ENCODE results near the gene BACH1. TPM values are rescaled to one million over a fixed set of nuclear protein-coding genes. Genes with fewer than 3 reads are reported as not detected.

The BACH1 gene
- total and polyA plus RNA-seq, 2 of the 8 experiments (the other 6 are each of a cell fraction or from before 2014, with no cell fraction given): 6.9 to 50.7 TPM

DNA sequence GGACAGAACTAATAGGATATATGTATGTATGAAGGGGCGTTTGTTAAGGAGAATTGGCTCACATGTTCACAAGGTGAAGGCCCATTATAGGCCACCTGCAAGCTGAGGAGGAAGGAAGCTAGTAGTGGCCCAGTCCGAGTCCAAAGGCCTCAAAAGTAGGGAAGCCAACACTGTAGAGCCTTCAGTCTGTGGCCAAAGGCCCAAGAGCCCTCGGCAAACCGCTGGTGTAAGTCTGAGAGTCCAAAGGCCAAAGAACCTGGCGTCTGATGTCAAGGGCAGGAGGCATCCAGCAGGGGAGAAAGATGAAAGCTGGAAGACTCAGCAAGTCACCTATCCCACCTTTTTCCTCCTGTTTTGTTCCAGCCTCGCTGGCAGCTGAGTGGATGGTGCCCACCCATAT is 24.5 kb downstream of the BACH1 start:
- POLR2A ChIA-PET (ENCODE audit: partially characterized antibody): no interaction called here
- Histone ChIP-seq H4K91ac (replicated peaks; ENCODE audit: insufficient read length, low read length) (no peak overlapping the region), H3K4me3 (ENCODE audit: extremely low read depth in 1 of 4, insufficient read depth in 2 of 4, low read depth in 3 of 4, low read length in 4 of 4) (no peak overlapping the region), H4K8ac (ENCODE audit: extremely low read depth, insufficient read depth, low read length) (no peak overlapping the region), H2BK12ac (ENCODE audit: low read depth, low read length) (no peak overlapping the region), H2AK5ac (ENCODE audit: low read depth, low read length) (no peak overlapping the region), H3K79me2 (ENCODE audit: control insufficient read depth in 1 of 2, insufficient read depth in 2 of 2, low read length in 2 of 2) (peaks cover 11 to 64% of the 10 kb centered on the region in 2 experiments), H3K9me3 (ENCODE audit: insufficient read depth in 2 of 2, low read depth in 1 of 2, low read length in 1 of 2) (no peaks in the 10 kb centered on the region), H3K4me1 (replicated peaks in 1 of 4; ENCODE audit: control insufficient read depth in 3 of 4, insufficient read depth in 4 of 4, low read length in 3 of 4) (no peaks in the 10 kb centered on the region; a peak in 1 of 7 replicates), H2BK5ac (ENCODE audit: low read depth, low read length) (no peak overlapping the region), H3K9ac (replicated peaks in 1 of 4; ENCODE audit: extremely low read depth in 1 of 4, low read depth in 3 of 4, low read length in 3 of 4) (no peak overlapping the region), H4K5ac (ENCODE audit: insufficient read length, low read depth, low read length) (no peak overlapping the region), H3K4ac (replicated peaks; ENCODE audit: insufficient read length, low read depth, low read length) (no peak overlapping the region), H3K27me3 (replicated peaks in 1 of 4; ENCODE audit: control insufficient read depth in 3 of 4, extremely low read depth in 1 of 4, insufficient read depth in 3 of 4, low read length in 3 of 4) (no peaks in the 10 kb centered on the region), H4K20me1 (replicated peaks in 1 of 2; ENCODE audit: control insufficient read depth in 1 of 2, insufficient read depth in 2 of 2, low read length in 2 of 2) (peaks cover 3 to 15% of the 10 kb centered on the region in 2 experiments), H3K56ac (replicated peaks; ENCODE audit: insufficient read length, low read depth, low read length) (no peak overlapping the region), H2BK15ac (ENCODE audit: low read length) (no peak overlapping the region), H2BK20ac (ENCODE audit: low read length) (no peak overlapping the region), H3K36me3 (ENCODE audit: control insufficient read depth in 2 of 4, insufficient read depth in 4 of 4, low read length in 3 of 4) (peaks cover 2 to 17% (median 9%) of the 10 kb centered on the region in 4 experiments; a peak in 5 of 8 replicates), H3K27ac (ENCODE audit: low read depth, low read length) (no peak overlapping the region), H2AFZ (ENCODE audit: low read length) (no peak overlapping the region), H3K23ac (ENCODE audit: insufficient read length) (no peak overlapping the region), H3K14ac (ENCODE audit: insufficient read length) (no peak overlapping the region), H3K4me2 (ENCODE audit: insufficient read depth in 1 of 2, low read depth in 2 of 2, low read length in 2 of 2) (no peak overlapping the region), H2BK120ac (replicated peaks; ENCODE audit: low read depth, low read length) (no peak overlapping the region), H3K23me2 (ENCODE audit: low read depth, low read length) (no peaks in the 10 kb centered on the region), H3K79me1 (ENCODE audit: low read depth, low read length) (peaks cover 11% of the 10 kb centered on the region), H3K18ac (ENCODE audit: extremely low read depth, low read length) (no peak overlapping the region)
- FAIRE-seq: no peak
- 91% methylated on average over 6 of the region's 6 CpGs; no CpG with 5 or more reads in 1 of the 2 experiments for WGBS, 2 experiments (ENCODE audit: extremely low coverage in 1 of 2, insufficient coverage in 1 of 2, insufficient read length in 1 of 2, insufficient replicate concordance in 2 of 2, low coverage in 1 of 2, low lambda C conversion rate in 2 of 2, missing lambda C conversion rate in 1 of 2)
- DNase-seq (ENCODE audit: low read depth in 1 of 2, low spot score in 2 of 2): no peak
- no peak for TF ChIP-seq TCF12 (IDR thresholded peaks at IDR 0.05; ENCODE audit: low read depth, low read length)
- TF ChIP-seq NRF1 (IDR thresholded peaks at IDR 0.05; ENCODE audit: low read depth, low read length): no peak
- TF ChIP-seq CTBP2 (IDR thresholded peaks at IDR 0.05; ENCODE audit: borderline replicate concordance, insufficient read depth, insufficient read length, low read length): no peak
- TF ChIP-seq, protein P1, sequence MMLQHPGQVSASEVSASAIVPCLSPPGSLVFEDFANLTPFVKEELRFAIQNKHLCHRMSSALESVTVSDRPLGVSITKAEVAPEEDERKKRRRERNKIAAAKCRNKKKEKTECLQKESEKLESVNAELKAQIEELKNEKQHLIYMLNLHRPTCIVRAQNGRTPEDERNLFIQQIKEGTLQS (IDR thresholded peaks at IDR 0.05; ENCODE audit: insufficient read depth, low read depth, low read length): no peak
- TF ChIP-seq RAD21 (IDR thresholded peaks at IDR 0.05 in 1 of 2, conservative IDR thresholded peaks at IDR 0.05 in 1 of 2; ENCODE audit: low read depth in 2 of 2, low read length in 2 of 2): no peak
- no peak for TF ChIP-seq RBBP5 (IDR thresholded peaks at IDR 0.05; ENCODE audit: borderline replicate concordance, low read depth, low read length)
- TF ChIP-seq RFX5 (IDR thresholded peaks at IDR 0.05; ENCODE audit: borderline replicate concordance, low read depth, low read length): no peak
- TF ChIP-seq FOSL1 (IDR thresholded peaks at IDR 0.05; ENCODE audit: insufficient read depth, low read depth, low read length): no peak
- no peak for TF ChIP-seq GTF2F1 (IDR thresholded peaks at IDR 0.05; ENCODE audit: borderline replicate concordance, low read depth, low read length)
- no peak for TF ChIP-seq CREB1 (IDR thresholded peaks at IDR 0.05)
- no peak for TF ChIP-seq CHD2 (IDR thresholded peaks at IDR 0.05; ENCODE audit: low read length)
- no peak for TF ChIP-seq TBP (IDR thresholded peaks at IDR 0.05; ENCODE audit: low read depth, low read length)
- no peak for TF ChIP-seq MAFK (IDR thresholded peaks at IDR 0.05; ENCODE audit: low read depth, low read length)
- TF ChIP-seq SP2 (IDR thresholded peaks at IDR 0.05; ENCODE audit: low read length): no peak
- CTCF ChIA-PET (ENCODE audit: partially characterized antibody): interaction anchor here (1.2 kb wide), 1 partner anchor 9 kb away, joined by 3 read pairs; no protein-coding TSS in a partner anchor

Measured in H1 (cell line).